NCI-H748 (cell line): Measurements from ENCODE around the gene UQCRC2.
"Not testable (repeated sequence)": the region's sequence is repeated elsewhere in the genome, so short reads cannot be mapped to it uniquely, and the experiment has no call there.

ENCODE experiments used
- DNase-seq: peaks from one replicate; lab custom pipeline; 2025; ENCODE audit not compliant: unreplicated experiment; lab: John Stamatoyannopoulos, UW

The UQCRC2 gene

GRCh38 chr16:21980032-21980431 lies 26.9 kb downstream of the UQCRC2 start:
- no peak for DNase-seq

- DNase-seq: no peak
Observed at GRCh38 chr16:21982108-21982507, 28.9 kb downstream of the UQCRC2 start.

- DNase-seq: no peak
Observed at GRCh38 chr16:21984062-21984461, 30.9 kb downstream of the UQCRC2 start.

GRCh38 chr16:21985524-21985923 lies 32.4 kb downstream of the UQCRC2 start:
- no peak for DNase-seq

GRCh38 chr16:21986692-21987246 lies 33.6 kb downstream of the UQCRC2 start:
- DNase-seq: no peak

- no peak for DNase-seq
Observed at GRCh38 chr16:21987498-21987897, 34.3 kb downstream of the UQCRC2 start.

- no peak for DNase-seq
Observed at GRCh38 chr16:21989133-21989532, 36.0 kb downstream of the UQCRC2 start.

- DNase-seq: peak; percentile 48
Observed at GRCh38 chr16:21989751-21990150, 36.6 kb downstream of the UQCRC2 start.

- peak; percentile 56 for DNase-seq
Observed at GRCh38 chr16:21990381-21990944, 37.3 kb downstream of the UQCRC2 start.

- DNase-seq: no peak
Observed at GRCh38 chr16:21991621-21992020, 38.5 kb downstream of the UQCRC2 start.

- no peak for DNase-seq
Observed at GRCh38 chr16:21994856-21995465, 41.8 kb downstream of the UQCRC2 start.

- DNase-seq: no peak
Observed at GRCh38 chr16:21996923-21997696, 43.9 kb downstream of the UQCRC2 start.

- DNase-seq: no peak
Observed at GRCh38 chr16:21997697-21998480, 44.7 kb downstream of the UQCRC2 start.

GRCh38 chr16:22001591-22001990 lies 48.4 kb downstream of the UQCRC2 start:
- no peak for DNase-seq

- not testable (repeated sequence) for DNase-seq
Observed at GRCh38 chr16:22002047-22002446, 48.9 kb downstream of the UQCRC2 start.

GRCh38 chr16:22003195-22003594 lies 50.0 kb downstream of the UQCRC2 start:
- no peak for DNase-seq

GRCh38 chr16:22004341-22004740 lies 51.2 kb downstream of the UQCRC2 start:
- no peak for DNase-seq

- no peak for DNase-seq
Observed at GRCh38 chr16:22005746-22006145, 52.6 kb downstream of the UQCRC2 start.

GRCh38 chr16:22006636-22007035 lies 53.5 kb downstream of the UQCRC2 start:
- no peak for DNase-seq

GRCh38 chr16:22007159-22007508 lies 54.0 kb downstream of the UQCRC2 start:
- DNase-seq: no peak

- DNase-seq: peak; percentile 51
Observed at GRCh38 chr16:22007509-22008214, 54.5 kb downstream of the UQCRC2 start, which contains the start of gene MOSMO. Gene MOSMO, plus strand, starts transcription at chr16:22008111. Its CDS starts 191 bp downstream, at chr16:22008302.
